ENCODE measurements around the gene RIMS4. TPM values are rescaled to one million over a fixed set of nuclear protein-coding genes. Genes with fewer than 3 reads are reported as not detected.

Gene RIMS4
- total RNA-seq, 2 donors from 2014 or later, result 0.64 to 0.74 TPM

GRCh38 chr20:44850837-44851236, 40.5 kb upstream of the RIMS4 start:
- H3K4me3 ChIP-seq, result no peak overlapping the region
- H3K4me1 ChIP-seq, result no peaks in the 10 kb centered on the region
- H3K36me3 ChIP-seq, result no peaks in the 10 kb centered on the region
- no peak for TF ChIP-seq CTCF (IDR thresholded peaks at IDR 0.05)
- DNase-seq, result no peak
- intact Hi-C loops (cut with DNase I), result no loop called here
- H3K9ac ChIP-seq (ENCODE audit: low read depth in 2 of 2, low read length in 2 of 2), result no peak overlapping the region
- no peaks in the 10 kb centered on the region for H3K27me3 ChIP-seq
- no peak overlapping the region for H3K27ac ChIP-seq
- no peaks in the 10 kb centered on the region for H3K9me3 ChIP-seq

GRCh38 chr20:44850272-44850671, 39.9 kb upstream of the RIMS4 start:
- Histone ChIP-seq H3K9ac (ENCODE audit: low read depth in 2 of 2, low read length in 2 of 2) (no peak overlapping the region), H3K27me3 (no peaks in the 10 kb centered on the region), H3K9me3 (no peaks in the 10 kb centered on the region), H3K4me3 (no peak overlapping the region), H3K36me3 (no peaks in the 10 kb centered on the region), H3K27ac (peak overlapping the region; percentile 4), H3K4me1 (no peaks in the 10 kb centered on the region)
- no peak for TF ChIP-seq CTCF (IDR thresholded peaks at IDR 0.05)
- intact Hi-C loops (cut with DNase I), result no loop called here
- DNase-seq, result peak; percentile 49

GRCh38 chr20:44849703-44850102, 39.4 kb upstream of the RIMS4 start:
- TF ChIP-seq CTCF (IDR thresholded peaks at IDR 0.05), result no peak
- intact Hi-C loops (cut with DNase I), result no loop called here
- no peak for DNase-seq
- Histone ChIP-seq H3K9ac (ENCODE audit: low read depth in 2 of 2, low read length in 2 of 2) (no peak overlapping the region), H3K27ac (peak overlapping the region; percentile 4), H3K4me1 (no peaks in the 10 kb centered on the region), H3K27me3 (no peaks in the 10 kb centered on the region), H3K36me3 (no peaks in the 10 kb centered on the region), H3K9me3 (no peaks in the 10 kb centered on the region), H3K4me3 (no peak overlapping the region)

- no peak overlapping the region for H3K27ac ChIP-seq
- no peaks in the 10 kb centered on the region for H3K4me1 ChIP-seq
- no peak for TF ChIP-seq CTCF (IDR thresholded peaks at IDR 0.05)
- H3K4me3 ChIP-seq, result no peak overlapping the region
- H3K9ac ChIP-seq (ENCODE audit: low read depth in 2 of 2, low read length in 2 of 2), result no peak overlapping the region
- intact Hi-C loops (cut with DNase I), result no loop called here
- no peaks in the 10 kb centered on the region for H3K36me3 ChIP-seq
- H3K9me3 ChIP-seq, result no peaks in the 10 kb centered on the region
- H3K27me3 ChIP-seq, result no peaks in the 10 kb centered on the region
- DNase-seq, result no peak
Observed at GRCh38 chr20:44848254-44849015, 38.1 kb upstream of the RIMS4 start.

- H3K4me3 ChIP-seq, result no peak overlapping the region
- H3K4me1 ChIP-seq, result no peaks in the 10 kb centered on the region
- no peak for TF ChIP-seq CTCF (IDR thresholded peaks at IDR 0.05)
- no peak for DNase-seq
- H3K27ac ChIP-seq, result no peak overlapping the region
- H3K27me3 ChIP-seq, result no peaks in the 10 kb centered on the region
- H3K36me3 ChIP-seq, result no peaks in the 10 kb centered on the region
- no peak overlapping the region for H3K9ac ChIP-seq (ENCODE audit: low read depth in 2 of 2, low read length in 2 of 2)
- intact Hi-C loops (cut with DNase I), result no loop called here
- H3K9me3 ChIP-seq, result no peaks in the 10 kb centered on the region
Observed at GRCh38 chr20:44843876-44844275, 33.5 kb upstream of the RIMS4 start.

All from colonic mucosa (tissue), 4 donors.